Colonic mucosa (tissue), 4 donors: ENCODE data around the gene FXR2. TPM values are rescaled to one million over a fixed set of nuclear protein-coding genes. Genes with fewer than 3 reads are reported as not detected.
"Not testable (repeated sequence)": the region's sequence is repeated elsewhere in the genome, so short reads cannot be mapped to it uniquely, and the experiment has no call there.

Source experiments
- DNase-seq: peaks from one replicate; pipeline ENCODE4 v3.0.0-alpha.2; 2020
- H3K27ac ChIP-seq: fragments of 200-600 bp; one replicate; pipeline ENCODE4 v1.8.0; 2021
- H3K27me3 ChIP-seq: fragments of 200-600 bp; one replicate; pipeline ENCODE4 v1.8.0; 2021
- H3K36me3 ChIP-seq: fragments of 200-600 bp; one replicate; pipeline ENCODE4 v1.8.0; 2021
- H3K4me1 ChIP-seq: fragments of 200-600 bp; one replicate; pipeline ENCODE4 v1.8.0; 2021; ENCODE audit warnings: mild to moderate bottlenecking
- H3K4me3 ChIP-seq: fragments of 200-600 bp; one replicate; pipeline ENCODE4 v1.8.0; 2021
- H3K9ac ChIP-seq, 2 donors: one replicate each; pipeline ENCODE4 v1.7.0; 2013; ENCODE audit warnings: control low read depth in 2 of 2, low read depth in 2 of 2, low read length in 2 of 2
- H3K9me3 ChIP-seq: fragments of 200-600 bp; one replicate; pipeline ENCODE4 v1.8.0; 2021
- intact Hi-C: fragments of 100-400 bp; cut with DNase I; formaldehyde crosslinking; loops from one replicate; pipeline ENCODE4 v1.14.1; 2022
- total RNA-seq, 2 donors: library from RNA; stranded (reverse); fragmentation: NEBNext Ultra II Directional in 1 of 2; extraction: Animal tissue kit (Norgen Biotek cat#: 25700) in 1 of 2; gene quantifications; one replicate each; pipeline ENCODE4 v1.2.1, GENCODE V29; 2021
- TF ChIP-seq, protein P1 (sequence below): fragments of 200-600 bp; IDR thresholded peaks from one replicate; pipeline ENCODE4 v1.8.0; 2022; ENCODE audit warnings: antibody characterized with exemption, mild to moderate bottlenecking
- donor health status: healthy.
- donor health status: DM: no; HTN: no; CAD: no.
- donor health status: DM: no; HTN: no; CAD: no.

FXR2 gene
- total RNA-seq, 2 donors from 2014 or later = 24.9 to 27.4 TPM

DNA sequence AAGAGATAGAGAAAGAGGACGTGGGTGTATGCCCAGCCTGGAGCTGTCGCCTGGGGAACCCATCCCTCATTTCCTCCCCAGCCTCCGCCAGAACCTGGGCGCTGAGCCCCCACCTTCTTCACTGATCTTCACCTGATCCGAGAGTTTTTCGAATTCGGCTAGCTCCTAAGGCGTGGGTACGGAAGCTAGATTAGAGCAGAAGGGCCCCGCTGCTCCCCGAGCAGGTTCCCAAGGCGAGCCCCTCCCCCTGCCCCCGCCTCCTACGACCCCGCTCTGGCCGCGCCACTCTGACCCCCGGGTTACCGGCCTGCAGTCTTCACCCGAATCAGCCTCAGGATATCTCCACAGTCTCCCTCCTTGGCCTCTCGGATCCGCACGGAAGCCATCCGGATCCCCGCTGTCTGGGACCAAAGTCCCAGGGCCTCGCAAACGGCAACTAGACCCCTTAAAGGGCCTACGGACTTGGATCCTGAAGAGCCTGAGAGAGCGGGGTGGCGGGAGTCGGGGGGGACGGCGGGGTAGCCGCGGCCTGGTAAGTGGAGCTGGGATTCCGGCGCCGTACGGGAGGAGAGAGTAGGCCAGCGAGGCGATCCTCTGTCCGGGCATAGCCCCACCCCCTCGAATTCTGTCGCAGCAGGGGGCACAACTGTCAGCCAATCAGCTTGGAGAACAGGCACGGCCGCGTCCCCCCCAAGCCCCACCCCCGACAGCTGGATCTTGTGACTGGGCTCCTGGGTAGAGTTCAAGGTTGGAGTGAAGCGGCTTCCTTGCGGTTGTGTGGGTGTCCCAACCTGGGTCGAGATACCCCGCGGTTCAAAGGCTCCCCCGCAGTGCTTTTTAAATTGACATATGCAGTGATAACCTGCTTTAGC, 12.8 kb upstream of the FXR2 start, which contains the start of gene SAT2:
Gene SAT2, minus strand, starts transcription at position 572 of the 872 bp plus-strand sequence. Its CDS starts 186 bp downstream, at position 386.
- H3K4me3 ChIP-seq = peak within 1 kb of the TSS; percentile 80
- H3K36me3 ChIP-seq = no peaks in the 10 kb centered on the region
- no peaks in the 10 kb centered on the region for H3K9me3 ChIP-seq
- intact Hi-C loops = no loop called here
- TF ChIP-seq, protein P1, sequence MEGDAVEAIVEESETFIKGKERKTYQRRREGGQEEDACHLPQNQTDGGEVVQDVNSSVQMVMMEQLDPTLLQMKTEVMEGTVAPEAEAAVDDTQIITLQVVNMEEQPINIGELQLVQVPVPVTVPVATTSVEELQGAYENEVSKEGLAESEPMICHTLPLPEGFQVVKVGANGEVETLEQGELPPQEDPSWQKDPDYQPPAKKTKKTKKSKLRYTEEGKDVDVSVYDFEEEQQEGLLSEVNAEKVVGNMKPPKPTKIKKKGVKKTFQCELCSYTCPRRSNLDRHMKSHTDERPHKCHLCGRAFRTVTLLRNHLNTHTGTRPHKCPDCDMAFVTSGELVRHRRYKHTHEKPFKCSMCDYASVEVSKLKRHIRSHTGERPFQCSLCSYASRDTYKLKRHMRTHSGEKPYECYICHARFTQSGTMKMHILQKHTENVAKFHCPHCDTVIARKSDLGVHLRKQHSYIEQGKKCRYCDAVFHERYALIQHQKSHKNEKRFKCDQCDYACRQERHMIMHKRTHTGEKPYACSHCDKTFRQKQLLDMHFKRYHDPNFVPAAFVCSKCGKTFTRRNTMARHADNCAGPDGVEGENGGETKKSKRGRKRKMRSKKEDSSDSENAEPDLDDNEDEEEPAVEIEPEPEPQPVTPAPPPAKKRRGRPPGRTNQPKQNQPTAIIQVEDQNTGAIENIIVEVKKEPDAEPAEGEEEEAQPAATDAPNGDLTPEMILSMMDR = no peak
- H3K4me1 ChIP-seq = peaks cover 7% of the 10 kb centered on the region
- DNase-seq = peak; percentile 97
- H3K27ac ChIP-seq = peak within 1 kb of the TSS; percentile 87
- no peaks in the 10 kb centered on the region for H3K27me3 ChIP-seq
- H3K9ac ChIP-seq = peak within 1 kb of the TSS; percentile 86 to 93

DNA sequence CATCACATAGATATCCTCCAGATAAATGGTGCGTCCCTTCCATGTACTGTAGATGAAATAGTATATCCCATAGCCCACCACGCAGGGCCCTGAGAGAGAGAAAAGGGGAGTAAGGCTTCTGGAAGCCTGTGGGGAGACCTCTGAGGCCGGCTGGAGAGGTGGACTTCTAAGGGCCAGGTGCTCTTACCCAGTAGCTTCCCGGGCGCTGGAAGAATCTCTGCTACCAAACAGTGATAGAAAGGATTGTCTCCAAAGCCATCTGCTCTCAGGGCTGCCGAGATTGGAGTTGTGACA, 12.2 kb upstream of the FXR2 start:
- H3K36me3 ChIP-seq = no peaks in the 10 kb centered on the region
- intact Hi-C loops = no loop called here
- no peaks in the 10 kb centered on the region for H3K27me3 ChIP-seq
- H3K4me1 ChIP-seq = peaks cover 7% of the 10 kb centered on the region
- H3K4me3 ChIP-seq = peak overlapping the region; percentile 80
- peak overlapping the region; percentile 87 for H3K27ac ChIP-seq
- no peaks in the 10 kb centered on the region for H3K9me3 ChIP-seq
- peak; percentile 24 for DNase-seq
- H3K9ac ChIP-seq = peak overlapping the region; percentile 86 to 93
- TF ChIP-seq, protein P1 = no peak

DNA sequence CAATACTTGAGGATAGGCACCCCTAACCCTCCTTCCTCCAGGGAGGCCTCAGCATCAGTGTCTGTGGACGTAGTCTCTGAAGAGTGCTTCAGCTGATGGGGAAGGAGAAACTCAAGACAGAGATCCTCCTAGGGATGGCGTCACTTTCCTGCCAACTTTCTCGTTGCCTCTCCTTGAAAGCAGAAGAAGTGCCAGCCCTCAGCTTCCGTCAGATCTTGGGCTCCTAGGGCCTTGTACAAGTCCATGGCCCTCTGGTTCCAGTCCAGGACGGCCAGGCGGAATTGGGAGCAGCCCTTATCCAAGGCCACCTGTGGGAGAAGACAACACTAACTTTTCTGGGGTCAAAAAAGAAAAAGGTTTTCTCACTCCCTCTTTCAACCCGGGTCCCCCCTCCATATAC, 11.6 kb upstream of the FXR2 start:
- no peaks in the 10 kb centered on the region for H3K36me3 ChIP-seq
- no peaks in the 10 kb centered on the region for H3K9me3 ChIP-seq
- intact Hi-C loops = no loop called here
- no peak overlapping the region for H3K27ac ChIP-seq
- H3K27me3 ChIP-seq = no peaks in the 10 kb centered on the region
- peaks cover 7% of the 10 kb centered on the region for H3K4me1 ChIP-seq
- TF ChIP-seq, protein P1 = no peak
- peak overlapping the region in 1 of 2 donors; percentile 86 for H3K9ac ChIP-seq
- no peak for DNase-seq
- no peak overlapping the region for H3K4me3 ChIP-seq

DNA sequence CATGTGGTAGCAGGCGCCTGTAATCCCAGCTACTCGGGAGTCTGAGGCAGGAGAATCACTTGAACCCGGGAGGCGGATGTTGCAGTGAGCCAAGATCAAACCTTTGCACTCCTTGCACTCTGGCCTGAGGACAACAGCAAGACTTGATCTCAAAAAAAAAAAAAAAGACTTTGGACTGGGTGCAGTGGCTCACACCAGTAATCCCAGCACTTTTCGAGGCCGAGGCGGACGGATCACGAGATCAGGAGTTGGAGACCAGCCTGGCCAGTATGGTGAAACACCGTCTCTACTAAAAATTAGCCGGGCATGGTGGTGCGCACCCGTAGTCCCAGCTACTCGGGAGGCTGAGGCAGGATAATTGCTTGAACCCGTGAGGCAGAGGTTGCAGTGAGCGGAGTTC, 11.1 kb upstream of the FXR2 start:
- H3K36me3 ChIP-seq, intact Hi-C loops, H3K27me3 ChIP-seq, H3K4me1 ChIP-seq, H3K27ac ChIP-seq, H3K9me3 ChIP-seq, H3K4me3 ChIP-seq, H3K9ac ChIP-seq, DNase-seq: not testable (repeated sequence)

DNA sequence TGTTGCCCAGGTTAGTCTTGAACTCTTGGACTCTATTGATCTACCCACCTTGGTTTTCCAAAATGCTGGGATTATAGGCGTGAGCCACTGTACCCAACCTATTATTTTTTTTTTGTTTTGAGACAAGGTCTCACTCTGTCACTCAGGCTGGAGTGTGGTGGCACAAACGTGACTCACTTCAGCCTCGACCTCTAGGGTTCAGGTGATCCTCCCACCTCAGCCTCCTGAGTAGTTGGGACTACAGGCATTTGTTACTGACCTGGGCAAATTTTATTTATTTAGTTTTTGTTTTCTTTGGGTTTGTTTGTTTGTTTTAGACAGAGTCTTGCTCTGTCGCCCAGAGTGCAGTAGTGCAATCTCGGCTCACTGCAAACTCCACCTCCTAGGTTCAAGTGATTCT, 9.0 kb upstream of the FXR2 start:
- no peak overlapping the region for H3K27ac ChIP-seq
- TF ChIP-seq, protein P1 = no peak
- intact Hi-C loops = no loop called here

DNA sequence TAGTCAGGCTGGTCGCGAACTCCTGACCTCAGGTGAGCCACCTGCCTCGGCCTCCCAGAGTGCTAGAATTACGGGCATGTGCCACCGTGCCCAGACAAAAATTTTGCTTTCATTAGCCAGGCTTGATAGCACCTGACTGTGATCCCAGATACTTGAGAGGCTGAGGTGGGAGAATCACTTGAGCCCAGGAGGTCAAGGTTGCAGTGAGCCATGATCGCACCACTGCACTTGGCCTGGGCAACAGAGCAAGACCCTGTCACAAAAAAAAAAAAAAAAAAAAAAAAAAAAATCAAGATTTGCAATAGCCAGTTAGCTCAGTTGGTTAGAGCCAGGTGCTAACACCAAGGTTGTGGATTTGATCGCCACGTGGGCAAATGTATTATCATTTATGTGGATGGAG, 6.1 kb upstream of the FXR2 start:
- intact Hi-C loops = no loop called here
- DNase-seq = no peak
- no peaks in the 10 kb centered on the region for H3K36me3 ChIP-seq
- TF ChIP-seq, protein P1 = no peak
- no peak overlapping the region for H3K4me3 ChIP-seq
- H3K27ac ChIP-seq = no peak overlapping the region
- no peaks in the 10 kb centered on the region for H3K9me3 ChIP-seq
- H3K4me1 ChIP-seq = no peaks in the 10 kb centered on the region
- H3K27me3 ChIP-seq = no peaks in the 10 kb centered on the region
- H3K9ac ChIP-seq = no peak overlapping the region

More for the DNA sequence above, 9.0 kb upstream of the FXR2 start:
- no peaks in the 10 kb centered on the region for H3K27me3 ChIP-seq
- H3K9me3 ChIP-seq = no peaks in the 10 kb centered on the region
- peaks cover 7% of the 10 kb centered on the region for H3K4me1 ChIP-seq
- H3K4me3 ChIP-seq = no peak overlapping the region
- no peaks in the 10 kb centered on the region for H3K36me3 ChIP-seq
- H3K9ac ChIP-seq = no peak overlapping the region
- no peak for DNase-seq
